HepG2 (cell line): ENCODE measurements around the gene KCTD6. TPM values are rescaled to one million over a fixed set of nuclear protein-coding genes. Genes with fewer than 3 reads are reported as not detected.
"Not testable (repeated sequence)": the region's sequence is repeated elsewhere in the genome, so short reads cannot be mapped to it uniquely, and the experiment has no call there.

Experiments used
- ATAC-seq: fragments of 200-7000 bp; cut with Tn5 transposase; 3 replicates; pipeline ENCODE4 v1.9.1; 2020; ENCODE audit warnings: mild to moderate bottlenecking, moderate library complexity
- BruUV-seq: library from RNA; stranded (reverse); fragments of 400-500 nt; replicated peaks from 2 replicates; lab custom pipeline; 2021; lab: Mats Ljungman, UMichigan
- CTCF ChIA-PET: fragments of 300-600 bp; formaldehyde crosslinking; extraction: SDS; loops from one replicate; lab custom pipeline; 2021; ENCODE audit warnings: low total read pairs, inconsistent platforms, low intra/inter-chr PET ratio; lab: Yijun Ruan, JAX
- POLR2A ChIA-PET: fragments of 350-600 bp; sonication (Branson Sonifier 250); formaldehyde crosslinking; loops from one replicate; lab custom pipeline; 2020; ENCODE audit warnings: antibody characterized with exemption, inconsistent platforms; lab: Yijun Ruan, JAX
- DNase-seq: peaks from one replicate; pipeline ENCODE4 v3.0.0-alpha.2; 2015; ENCODE audit warnings: low spot score
- FAIRE-seq: peaks from 3 replicates; lab custom pipeline; 2011; peaks lifted over from hg19 to GRCh38; lab: Jason Lieb, UNC
- H2AFZ ChIP-seq: one replicate; pipeline ENCODE4 v1.6.1; 2011; ENCODE audit warnings: low read length, inconsistent platforms
- H3K27ac ChIP-seq: fragments of 300-600 bp; 3 replicates; pipeline ENCODE4 v1.8.0; 2011; ENCODE audit warnings: mixed run types, mild to moderate bottlenecking, mixed read lengths, low read length, inconsistent platforms; ENCODE audit not compliant: insufficient read depth; ENCODE audit errors: extremely low read length
- H3K27me3 ChIP-seq, 2 experiments: fragments of 200-600 bp in 1 of 2; 2 replicates in 1 of 2; 3 replicates in 1 of 2; pipeline versions ENCODE4 v1.6.0 to v1.8.0; 2011; ENCODE audit warnings: low read length in 2 of 2, mild to moderate bottlenecking in 2 of 2, moderate library complexity in 2 of 2, inconsistent platforms in 1 of 2; ENCODE audit not compliant: insufficient read depth in 2 of 2, control insufficient read depth in 1 of 2
- H3K36me3 ChIP-seq, 2 experiments: fragments of 200-600 bp in 1 of 2; replicated peaks in 1 of 2; 2 replicates in 1 of 2; 3 replicates in 1 of 2; pipeline versions ENCODE4 v1.5.1 to v1.8.0; 2011; ENCODE audit warnings: low read length in 2 of 2, inconsistent platforms in 1 of 2; ENCODE audit not compliant: insufficient read depth in 2 of 2, control insufficient read depth in 1 of 2
- H3K4me1 ChIP-seq: 2 replicates; pipeline ENCODE4 v1.5.1; 2012; ENCODE audit warnings: low read length, inconsistent platforms; ENCODE audit not compliant: insufficient read depth
- H3K4me2 ChIP-seq: 2 replicates; pipeline ENCODE4 v1.6.0; 2011; ENCODE audit warnings: low read depth, low read length, inconsistent platforms
- H3K4me3 ChIP-seq, 3 experiments: fragments of 200-600 bp in 1 of 3; sonication (generic), shearing (Covaris generic) in 1 of 3; replicated peaks in 1 of 3; 2 replicates each; pipeline ENCODE4 v1.5.1; 2011 to 2016; ENCODE audit warnings: low read length in 3 of 3, inconsistent platforms in 2 of 3, low read depth in 2 of 3, mild to moderate bottlenecking in 2 of 3, control low read depth in 1 of 3, mixed read lengths in 1 of 3; ENCODE audit not compliant: insufficient read depth in 1 of 3
- H3K79me2 ChIP-seq: one replicate; pipeline ENCODE4 v1.6.1; 2011; ENCODE audit warnings: low read length, inconsistent platforms; ENCODE audit not compliant: insufficient read depth
- H3K9ac ChIP-seq: 2 replicates; pipeline ENCODE4 v1.6.0; 2011; ENCODE audit warnings: mild to moderate bottlenecking, low read depth, low read length, inconsistent platforms; ENCODE audit not compliant: insufficient read depth
- H3K9me3 ChIP-seq: 2 replicates; pipeline ENCODE4 v1.5.1; 2012; ENCODE audit warnings: mild to moderate bottlenecking, low read length
- H4K20me1 ChIP-seq: 2 replicates; pipeline ENCODE4 v1.6.0; 2011; ENCODE audit warnings: inconsistent platforms, mild to moderate bottlenecking, low read length, moderate library complexity; ENCODE audit not compliant: insufficient read depth
- FOSL2 ChIP-seq: sonication (generic); formaldehyde crosslinking; IDR thresholded peaks from 2 replicates; pipeline ENCODE4 v1.4.0; 2020; ENCODE audit warnings: missing genetic modification reagents
- FOXP1 ChIP-seq, 2 experiments: fragments of 450-650 bp in 1 of 2; IDR thresholded peaks; 2 replicates each; pipeline ENCODE4 v1.6.1; 2017 to 2018; ENCODE audit warnings: antibody characterized with exemption in 1 of 2
- GATAD2A ChIP-seq: IDR thresholded peaks from 2 replicates; pipeline ENCODE4 v1.6.1; 2016
- HMGXB4 ChIP-seq, 2 experiments: sonication (generic) in 1 of 2; formaldehyde crosslinking in 1 of 2; IDR thresholded peaks; 2 replicates each; pipeline versions ENCODE4 v1.4.0 to v1.6.1; 2018 to 2020; ENCODE audit warnings: missing genetic modification reagents in 2 of 2, borderline replicate concordance in 1 of 2, low read depth in 1 of 2, mild to moderate bottlenecking in 1 of 2, missing biosample characterization in 1 of 2
- HNF4A ChIP-seq: sonication (generic); formaldehyde crosslinking; IDR thresholded peaks from 2 replicates; pipeline ENCODE4 v1.4.0; 2020; ENCODE audit warnings: missing genetic modification reagents
- MEF2D ChIP-seq: sonication (generic); formaldehyde crosslinking; IDR thresholded peaks from 2 replicates; pipeline ENCODE4 v1.5.1; 2020; ENCODE audit warnings: mild to moderate bottlenecking, missing genetic modification reagents
- POLR2A ChIP-seq, 2 experiments: IDR thresholded peaks; 2 replicates each; pipeline ENCODE4 v1.6.1; 2011; ENCODE audit warnings: low read depth in 2 of 2, low read length in 2 of 2, mild to moderate bottlenecking in 1 of 2, moderate library complexity in 1 of 2; ENCODE audit not compliant: insufficient read depth in 1 of 2
- RARA ChIP-seq: IDR thresholded peaks from 2 replicates; pipeline ENCODE4 v1.6.1; 2016; ENCODE audit warnings: missing genetic modification reagents, missing compliant biosample characterization
- RXRA ChIP-seq: sonication (generic); formaldehyde crosslinking; IDR thresholded peaks from 2 replicates; pipeline ENCODE4 v1.5.1; 2020; ENCODE audit warnings: missing genetic modification reagents
- RXRB ChIP-seq: IDR thresholded peaks from 2 replicates; pipeline ENCODE4 v1.6.1; 2016; ENCODE audit warnings: borderline replicate concordance, missing genetic modification reagents, missing compliant biosample characterization
- SOX6 ChIP-seq, 2 experiments: fragments of 450-650 bp in 1 of 2; sonication (generic) in 1 of 2; formaldehyde crosslinking in 1 of 2; IDR thresholded peaks; 2 replicates each; pipeline versions ENCODE4 v1.4.0 to v1.6.1; 2017 to 2020; ENCODE audit warnings: antibody characterized with exemption in 1 of 2, mild to moderate bottlenecking in 1 of 2, missing genetic modification reagents in 1 of 2
- ZFY ChIP-seq: sonication (generic); formaldehyde crosslinking; IDR thresholded peaks from 2 replicates; pipeline ENCODE4 v1.4.0; 2020; ENCODE audit warnings: missing genetic modification reagents
- ZNF460 ChIP-seq: sonication (generic); formaldehyde crosslinking; IDR thresholded peaks from 2 replicates; pipeline ENCODE4 v1.5.1; 2020; ENCODE audit warnings: missing genetic modification reagents, mild to moderate bottlenecking, borderline replicate concordance
- ZNF564 ChIP-seq: sonication (generic); formaldehyde crosslinking; IDR thresholded peaks from 2 replicates; pipeline ENCODE4 v1.8.1; 2023; ENCODE audit warnings: mild to moderate bottlenecking, missing genetic modification reagents
- WGBS: methylation state at CpG from one replicate; pipeline ENCODE4 v1.1.6; 2017; ENCODE audit warnings: low lambda C conversion rate; 5-methylcytosine and 5-hydroxymethylcytosine counted together
- in situ Hi-C: cut with HindIII; loops from 2 replicates; pipeline ENCODE4 v1.10.0; 2017; ENCODE audit warnings: low pct_unique_long_range_greater_than_20kb; ENCODE audit not compliant: extremely low pct_ligation_motif_present
- intact Hi-C: fragments of 100-400 bp; cut with micrococcal nuclease; formaldehyde crosslinking; loops from one replicate; pipeline ENCODE4 v1.10.0; 2022; ENCODE audit not compliant: unreplicated experiment
- polyA plus RNA-seq, 8 experiments: library from polyadenylated mRNA; depleted of rRNA in 3 of 8; stranded (reverse) in 7 of 8; unstranded in 1 of 8; fragments of >200 nt; fragmentation: Illumina TruSeq in 4 of 8; extraction: Trizol in 4 of 8; gene quantifications; 2 replicates each; pipeline versions ENCODE4 v1.2.1 to v1.2.3, GENCODE V29; 2011 to 2016; ENCODE audit warnings: low read depth in 4 of 8, missing spikeins in 1 of 8, mixed read lengths in 1 of 8; ENCODE audit not compliant: insufficient read depth in 1 of 8
- total RNA-seq, 5 experiments: library from RNA; depleted of rRNA; stranded (reverse); fragments of >200 nt; fragmentation: Illumina TruSeq; extraction: Trizol; gene quantifications; 2 replicates each; pipeline ENCODE4 v1.2.3, GENCODE V29; 2016; ENCODE audit warnings: low read depth in 1 of 5
- TF ChIP-seq, protein P1 (sequence below): IDR thresholded peaks from 2 replicates; pipeline ENCODE4 v1.4.0; 2020; ENCODE audit warnings: mild to moderate bottlenecking, missing genetic modification reagents

The KCTD6 gene
- total and polyA plus RNA-seq, 2 of the 13 experiments (the other 11 are each of a cell fraction or from before 2014, with no cell fraction given): 13.4 to 14.2 TPM

- TF ChIP-seq ZFY (CRISPR knock-in tag) (0 out of 2 replicates have a peak, but pooled peaks have one; percentile 7), SOX6 (CRISPR knock-in tag; IDR thresholded peaks at IDR 0.05) (peak; percentile 12; the same call in 1 of the 2 replicates), RXRB (CRISPR knock-in tag) (peak; percentile 42; the same call in 1 of the 2 replicates), ZNF564 (CRISPR knock-in tag) (peak; percentile 99), POLR2A (IDR thresholded peaks at IDR 0.05; ENCODE audit: insufficient read depth in 1 of 2, low read depth in 2 of 2, low read length in 2 of 2) (peak in 1 of 2 experiments; percentile 26; a peak in 1 of 4 replicates), HMGXB4 (CRISPR knock-in tag; IDR thresholded peaks at IDR 0.05; ENCODE audit: borderline replicate concordance in 1 of 2, low read depth in 1 of 2) (0 out of 4 replicates have a peak, but pooled peaks of 1 of the 2 experiments have one; percentile 15), MEF2D (CRISPR knock-in tag) (0 out of 2 replicates have a peak, but pooled peaks have one; percentile 38), ZNF460 (CRISPR knock-in tag) (0 out of 2 replicates have a peak, but pooled peaks have one; percentile 39), FOXP1 (CRISPR knock-in tag; IDR thresholded peaks at IDR 0.05) (0 out of 2 replicates have a peak, but pooled peaks have one; percentile 24), GATAD2A (CRISPR knock-in tag) (peak; percentile 10; the same call in 1 of the 2 replicates), RXRA (CRISPR knock-in tag) (peak; percentile 41; the same call in 1 of the 2 replicates), FOSL2 (CRISPR knock-in tag) (peak; percentile 24; the same call in 1 of the 2 replicates), HNF4A (CRISPR knock-in tag) (peak; percentile 47; the same call in 1 of the 2 replicates), RARA (CRISPR knock-in tag) (peak; percentile 51; the same call in 1 of the 2 replicates)
- BruUV-seq; H2AFZ ChIP-seq; DNase-seq; H3K27me3 ChIP-seq; H3K9ac ChIP-seq; H3K27ac ChIP-seq; H3K4me3 ChIP-seq; H3K4me2 ChIP-seq; H3K79me2 ChIP-seq; ATAC-seq; H4K20me1 ChIP-seq; intact Hi-C loops; CTCF ChIA-PET; in situ Hi-C loops; H3K9me3 ChIP-seq; TF ChIP-seq SOX6, FOXP1 (IDR thresholded peaks at IDR 0.05): not testable (repeated sequence)
- TF ChIP-seq, protein P1, sequence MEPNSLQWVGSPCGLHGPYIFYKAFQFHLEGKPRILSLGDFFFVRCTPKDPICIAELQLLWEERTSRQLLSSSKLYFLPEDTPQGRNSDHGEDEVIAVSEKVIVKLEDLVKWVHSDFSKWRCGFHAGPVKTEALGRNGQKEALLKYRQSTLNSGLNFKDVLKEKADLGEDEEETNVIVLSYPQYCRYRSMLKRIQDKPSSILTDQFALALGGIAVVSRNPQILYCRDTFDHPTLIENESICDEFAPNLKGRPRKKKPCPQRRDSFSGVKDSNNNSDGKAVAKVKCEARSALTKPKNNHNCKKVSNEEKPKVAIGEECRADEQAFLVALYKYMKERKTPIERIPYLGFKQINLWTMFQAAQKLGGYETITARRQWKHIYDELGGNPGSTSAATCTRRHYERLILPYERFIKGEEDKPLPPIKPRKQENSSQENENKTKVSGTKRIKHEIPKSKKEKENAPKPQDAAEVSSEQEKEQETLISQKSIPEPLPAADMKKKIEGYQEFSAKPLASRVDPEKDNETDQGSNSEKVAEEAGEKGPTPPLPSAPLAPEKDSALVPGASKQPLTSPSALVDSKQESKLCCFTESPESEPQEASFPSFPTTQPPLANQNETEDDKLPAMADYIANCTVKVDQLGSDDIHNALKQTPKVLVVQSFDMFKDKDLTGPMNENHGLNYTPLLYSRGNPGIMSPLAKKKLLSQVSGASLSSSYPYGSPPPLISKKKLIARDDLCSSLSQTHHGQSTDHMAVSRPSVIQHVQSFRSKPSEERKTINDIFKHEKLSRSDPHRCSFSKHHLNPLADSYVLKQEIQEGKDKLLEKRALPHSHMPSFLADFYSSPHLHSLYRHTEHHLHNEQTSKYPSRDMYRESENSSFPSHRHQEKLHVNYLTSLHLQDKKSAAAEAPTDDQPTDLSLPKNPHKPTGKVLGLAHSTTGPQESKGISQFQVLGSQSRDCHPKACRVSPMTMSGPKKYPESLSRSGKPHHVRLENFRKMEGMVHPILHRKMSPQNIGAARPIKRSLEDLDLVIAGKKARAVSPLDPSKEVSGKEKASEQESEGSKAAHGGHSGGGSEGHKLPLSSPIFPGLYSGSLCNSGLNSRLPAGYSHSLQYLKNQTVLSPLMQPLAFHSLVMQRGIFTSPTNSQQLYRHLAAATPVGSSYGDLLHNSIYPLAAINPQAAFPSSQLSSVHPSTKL (CRISPR knock-in tag): peak; percentile 42
- H3K4me1 ChIP-seq: peaks cover 63% of the 10 kb centered on the region
- POLR2A ChIA-PET: interaction anchor here (2.4 to 4.5 kb wide), 2 partner anchors 10 to 35 kb away, joined by 17 to 55 read pairs; partner anchors contain the start of genes ACOX2 and KCTD6
- H3K36me3 ChIP-seq: peaks cover 3 to 25% of the 10 kb centered on the region in 2 experiments; a peak in 3 of 5 replicates
- WGBS: 46% methylated on average over 3 of the region's 3 CpGs
- peak; percentile 18 for FAIRE-seq
These were observed 35.5 kb downstream of the KCTD6 start for GRCh38 chr3:58527440-58527839.
